Endothelial cell (in vitro differentiated cells): ENCODE data around the gene FMN1. TPM values are rescaled to one million over a fixed set of nuclear protein-coding genes. Genes with fewer than 3 reads are reported as not detected.

Source experiments
- DNase-seq: peaks from one replicate; pipeline ENCODE4 v3.0.0; 2021; ENCODE audit warnings: low spot score
- H3K27ac Mint-ChIP-seq: one replicate; pipeline ENCODE4 v1.8.0; 2021; ENCODE audit warnings: mixed read lengths, inconsistent platforms; ENCODE audit not compliant: unreplicated experiment
- H3K27me3 Mint-ChIP-seq: one replicate; pipeline ENCODE4 v1.8.0; 2021; ENCODE audit warnings: mild to moderate bottlenecking, moderate library complexity, mixed read lengths, inconsistent platforms; ENCODE audit not compliant: unreplicated experiment
- H3K36me3 Mint-ChIP-seq: one replicate; pipeline ENCODE4 v1.8.0; 2021; ENCODE audit warnings: mild to moderate bottlenecking, low read depth, mixed read lengths, inconsistent platforms; ENCODE audit not compliant: unreplicated experiment
- H3K4me1 Mint-ChIP-seq: one replicate; pipeline ENCODE4 v1.8.0; 2021; ENCODE audit warnings: mild to moderate bottlenecking, mixed read lengths, inconsistent platforms; ENCODE audit not compliant: unreplicated experiment
- H3K4me3 Mint-ChIP-seq: one replicate; pipeline ENCODE4 v1.8.0; 2021; ENCODE audit warnings: mild to moderate bottlenecking, mixed read lengths, inconsistent platforms; ENCODE audit not compliant: unreplicated experiment
- H3K9me3 Mint-ChIP-seq: one replicate; pipeline ENCODE4 v1.8.0; 2021; ENCODE audit warnings: mixed read lengths, inconsistent platforms; ENCODE audit not compliant: unreplicated experiment
- total RNA-seq: library from RNA; stranded (reverse); fragmentation: NEBNext Ultra II Directional; extraction: Animal tissue kit (Norgen Biotek cat#: 25700); gene quantifications from one replicate; pipeline ENCODE4 v1.2.1, GENCODE V29; 2021; ENCODE audit not compliant: unreplicated experiment
- TF ChIP-seq, protein P1 (sequence below): fragments of 200-600 bp; sonication (generic); IDR thresholded peaks from one replicate; pipeline ENCODE4 v1.5.0; 2021; ENCODE audit warnings: antibody characterized with exemption; ENCODE audit not compliant: unreplicated experiment

The FMN1 gene
- total RNA-seq, 1 donor from 2014 or later, result 1.3 TPM

DNA sequence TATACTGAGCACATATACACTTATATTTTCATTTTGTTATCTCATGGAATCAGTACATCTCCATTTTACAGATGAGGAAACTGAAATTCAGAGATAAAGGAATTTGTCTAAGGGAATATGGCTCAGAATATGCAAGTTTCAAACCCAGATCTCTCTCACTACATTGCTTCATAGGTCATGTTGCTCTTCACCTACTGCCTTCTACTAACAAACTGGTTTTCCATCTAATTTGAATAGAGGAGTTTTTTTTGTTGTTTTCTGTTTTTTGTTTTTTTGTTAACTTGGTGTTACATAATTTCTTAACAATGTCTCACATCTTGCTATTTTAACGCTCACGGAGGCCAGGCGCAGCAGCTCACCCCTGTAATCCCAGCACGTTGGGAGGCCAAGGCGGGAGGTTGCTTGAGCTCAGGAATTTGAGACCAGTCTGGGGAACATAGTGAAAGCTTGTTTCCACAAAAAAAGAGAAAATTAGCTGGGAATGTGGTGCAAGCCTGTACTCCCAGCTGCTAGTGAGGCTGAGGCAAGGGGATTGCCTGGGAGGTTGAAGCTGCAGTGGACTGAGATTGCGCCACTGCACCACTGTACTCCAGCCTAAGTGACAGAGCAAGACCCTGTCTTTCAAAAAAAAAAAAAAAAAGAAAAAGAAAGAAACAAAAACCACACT, 37.0 kb downstream of the FMN1 start:
- no peak overlapping the region for H3K27ac Mint-ChIP-seq
- DNase-seq, result no peak
- H3K9me3 Mint-ChIP-seq, result no peaks in the 10 kb centered on the region
- H3K4me3 Mint-ChIP-seq, result no peak overlapping the region
- H3K27me3 Mint-ChIP-seq, result no peaks in the 10 kb centered on the region
- H3K36me3 Mint-ChIP-seq, result no peaks in the 10 kb centered on the region
- TF ChIP-seq, protein P1, sequence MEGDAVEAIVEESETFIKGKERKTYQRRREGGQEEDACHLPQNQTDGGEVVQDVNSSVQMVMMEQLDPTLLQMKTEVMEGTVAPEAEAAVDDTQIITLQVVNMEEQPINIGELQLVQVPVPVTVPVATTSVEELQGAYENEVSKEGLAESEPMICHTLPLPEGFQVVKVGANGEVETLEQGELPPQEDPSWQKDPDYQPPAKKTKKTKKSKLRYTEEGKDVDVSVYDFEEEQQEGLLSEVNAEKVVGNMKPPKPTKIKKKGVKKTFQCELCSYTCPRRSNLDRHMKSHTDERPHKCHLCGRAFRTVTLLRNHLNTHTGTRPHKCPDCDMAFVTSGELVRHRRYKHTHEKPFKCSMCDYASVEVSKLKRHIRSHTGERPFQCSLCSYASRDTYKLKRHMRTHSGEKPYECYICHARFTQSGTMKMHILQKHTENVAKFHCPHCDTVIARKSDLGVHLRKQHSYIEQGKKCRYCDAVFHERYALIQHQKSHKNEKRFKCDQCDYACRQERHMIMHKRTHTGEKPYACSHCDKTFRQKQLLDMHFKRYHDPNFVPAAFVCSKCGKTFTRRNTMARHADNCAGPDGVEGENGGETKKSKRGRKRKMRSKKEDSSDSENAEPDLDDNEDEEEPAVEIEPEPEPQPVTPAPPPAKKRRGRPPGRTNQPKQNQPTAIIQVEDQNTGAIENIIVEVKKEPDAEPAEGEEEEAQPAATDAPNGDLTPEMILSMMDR, result no peak
- peaks cover 6% of the 10 kb centered on the region for H3K4me1 Mint-ChIP-seq

DNA sequence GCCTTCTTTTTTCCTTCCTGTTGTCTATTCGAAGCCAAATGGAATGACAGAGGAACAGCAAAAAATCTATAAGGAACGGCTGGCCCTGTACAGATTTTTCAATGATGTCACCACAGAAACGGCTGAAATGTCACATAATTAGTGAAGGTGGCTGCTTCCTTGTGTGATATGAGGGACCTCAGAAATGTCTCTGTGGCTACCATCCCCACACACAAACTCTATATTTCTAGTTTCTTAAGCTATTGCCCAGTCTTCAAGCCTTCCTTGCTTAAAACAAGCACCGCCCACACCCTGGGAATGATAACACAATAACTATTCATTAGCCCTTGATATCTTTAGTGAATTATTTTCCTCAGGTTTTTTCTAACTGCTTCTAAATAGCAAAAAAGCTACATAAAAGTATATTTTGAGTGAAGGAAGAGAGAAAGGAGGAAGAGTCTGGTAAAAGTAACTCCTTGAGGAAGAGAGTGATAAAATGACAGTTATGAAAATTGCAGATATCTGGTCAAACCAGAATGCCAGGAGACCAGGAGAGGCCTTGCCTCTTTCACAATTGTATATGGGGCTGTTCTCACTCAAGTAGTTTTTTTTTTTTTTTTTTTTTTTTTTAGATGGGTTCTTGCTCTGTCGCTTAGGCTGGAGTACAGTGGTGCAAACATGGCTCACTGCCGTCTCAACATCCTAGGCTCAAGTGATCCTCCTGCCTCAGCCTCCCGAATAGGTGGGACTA, 38.7 kb downstream of the FMN1 start:
- H3K9me3 Mint-ChIP-seq, result no peaks in the 10 kb centered on the region
- H3K27ac Mint-ChIP-seq, result no peak overlapping the region
- peaks cover 16% of the 10 kb centered on the region for H3K4me1 Mint-ChIP-seq
- no peak for DNase-seq
- H3K27me3 Mint-ChIP-seq, result no peaks in the 10 kb centered on the region
- no peaks in the 10 kb centered on the region for H3K36me3 Mint-ChIP-seq
- TF ChIP-seq, protein P1, result no peak
- no peak overlapping the region for H3K4me3 Mint-ChIP-seq

DNA sequence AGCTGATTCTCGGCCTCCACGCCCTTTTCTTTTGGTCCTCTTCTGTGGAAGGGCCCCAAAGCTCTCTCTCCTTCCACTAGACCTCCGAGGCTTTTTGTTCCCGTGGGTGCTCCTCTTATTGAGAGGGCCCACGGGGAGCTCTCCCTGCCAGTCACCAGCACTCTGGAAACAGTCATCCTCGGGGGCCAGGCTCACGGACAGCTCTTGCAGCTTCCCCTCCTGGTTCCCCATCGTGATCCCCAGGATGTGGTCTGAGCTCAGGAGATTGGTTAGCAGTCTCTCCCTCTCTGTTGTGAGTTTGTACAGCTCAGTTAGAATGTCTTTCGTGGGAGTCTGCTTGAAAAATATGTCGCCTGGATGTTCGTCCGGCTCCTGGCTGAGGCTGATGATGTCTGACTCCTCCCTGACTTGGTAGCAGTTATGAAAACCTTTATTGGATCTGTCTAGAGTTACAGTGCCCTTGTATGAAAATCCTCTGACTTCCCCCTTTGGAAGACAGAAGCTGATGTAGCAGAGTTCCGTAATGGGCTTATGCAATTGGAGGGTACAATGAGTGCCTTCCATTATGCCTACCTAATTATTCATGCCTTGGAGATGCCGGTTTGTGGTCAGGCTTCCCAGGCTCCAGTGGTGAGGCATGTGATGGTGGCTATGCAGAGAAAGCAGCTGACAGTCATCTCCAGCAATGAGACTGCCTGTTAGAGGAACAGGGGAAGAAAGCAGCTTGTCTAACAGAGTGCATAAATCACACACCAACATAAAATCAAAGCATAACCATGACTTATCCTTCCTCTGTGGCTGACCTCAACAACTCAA, 40.0 kb downstream of the FMN1 start:
- Mint-ChIP-seq H3K4me3 (no peak overlapping the region), H3K4me1 (peaks cover 20% of the 10 kb centered on the region), H3K27me3 (no peaks in the 10 kb centered on the region), H3K9me3 (no peaks in the 10 kb centered on the region), H3K27ac (no peak overlapping the region), H3K36me3 (no peaks in the 10 kb centered on the region)
- no peak for DNase-seq
- TF ChIP-seq, protein P1, result no peak

DNA sequence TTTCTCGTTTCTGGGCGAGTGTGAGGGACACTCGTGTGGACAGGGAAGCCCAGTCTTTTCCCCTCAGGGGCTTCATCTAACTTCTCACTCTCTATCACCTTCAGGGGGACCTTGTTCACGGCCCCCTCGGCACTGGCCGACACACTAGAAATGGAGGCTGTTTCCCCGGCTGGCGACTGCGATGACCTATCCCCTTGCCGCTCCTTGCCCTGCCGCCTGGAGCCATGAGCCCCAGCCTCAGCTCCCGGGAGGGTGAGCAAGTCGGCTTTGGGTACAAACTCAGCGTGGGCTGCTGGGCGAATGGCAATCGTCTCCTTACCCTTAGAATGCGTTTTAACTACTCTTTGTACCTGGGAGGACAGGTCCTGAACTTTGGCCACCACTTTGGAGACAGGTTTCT, 41.0 kb downstream of the FMN1 start:
- TF ChIP-seq, protein P1, result no peak
- Mint-ChIP-seq H3K27ac (no peak overlapping the region), H3K36me3 (no peaks in the 10 kb centered on the region), H3K4me3 (no peak overlapping the region), H3K4me1 (peaks cover 22% of the 10 kb centered on the region), H3K9me3 (no peaks in the 10 kb centered on the region), H3K27me3 (no peaks in the 10 kb centered on the region)
- no peak for DNase-seq
